MM.1S (cell line): ENCODE results near the gene SCNN1B.

Experiments
- EZH2 ChIP-seq: fragments of 300-600 bp; sonication (generic); optimal IDR thresholded peaks from 2 replicates; pipeline ENCODE3; 2017; ENCODE audit warnings: low read depth, mild to moderate bottlenecking, antibody characterized with exemption, low read length, mixed read lengths
- EZH2phosphoT487 ChIP-seq: fragments of 300-600 bp; sonication (generic); IDR thresholded peaks from 2 replicates; pipeline ENCODE4 v1.6.1; 2018; ENCODE audit warnings: antibody characterized with exemption, low read length
- TF ChIP-seq, protein P1 (sequence below): fragments of 300-600 bp; sonication (generic); IDR thresholded peaks from 2 replicates; pipeline ENCODE4 v1.5.1; 2016; ENCODE audit warnings: antibody characterized with exemption, low read length, mixed read lengths

DNA sequence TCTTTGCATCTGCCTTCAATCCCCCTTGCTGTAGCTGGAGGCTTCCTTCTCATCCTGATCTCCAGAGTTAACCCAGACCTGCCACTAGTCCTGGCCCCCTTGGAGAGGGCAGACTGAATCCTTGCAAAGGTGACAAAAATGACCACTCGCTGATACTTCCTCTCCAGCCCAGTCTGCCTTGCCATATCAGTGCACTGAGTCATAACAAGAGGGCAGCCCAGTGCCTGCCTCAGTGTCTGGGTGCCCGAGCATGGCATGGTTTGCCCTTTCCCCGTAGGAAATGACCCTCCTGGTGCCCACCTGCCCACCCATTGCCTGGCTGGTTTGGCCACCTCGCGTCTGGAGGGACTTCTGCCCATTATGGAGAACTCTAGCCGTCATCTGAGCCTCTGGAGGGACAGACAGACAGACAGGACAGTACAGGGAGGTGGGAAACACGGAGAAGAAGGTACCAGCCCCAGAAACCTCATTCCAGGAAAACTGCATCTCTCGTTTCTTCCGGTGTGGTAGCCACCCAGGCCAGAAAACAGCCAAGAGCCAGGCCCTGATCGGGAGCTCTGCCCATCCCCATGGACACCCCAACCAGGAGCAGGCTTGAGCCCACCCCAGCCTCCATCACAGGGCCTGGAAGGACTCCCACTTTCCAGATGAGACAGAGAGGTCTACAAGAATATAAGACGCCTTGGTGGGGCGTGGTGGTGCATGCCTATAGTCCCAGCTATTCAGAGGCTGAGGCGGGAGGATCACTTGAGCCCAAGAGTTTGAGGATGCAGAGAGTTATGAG lies 71.5 kb downstream of the SCNN1B start:
- TF ChIP-seq, protein P1, sequence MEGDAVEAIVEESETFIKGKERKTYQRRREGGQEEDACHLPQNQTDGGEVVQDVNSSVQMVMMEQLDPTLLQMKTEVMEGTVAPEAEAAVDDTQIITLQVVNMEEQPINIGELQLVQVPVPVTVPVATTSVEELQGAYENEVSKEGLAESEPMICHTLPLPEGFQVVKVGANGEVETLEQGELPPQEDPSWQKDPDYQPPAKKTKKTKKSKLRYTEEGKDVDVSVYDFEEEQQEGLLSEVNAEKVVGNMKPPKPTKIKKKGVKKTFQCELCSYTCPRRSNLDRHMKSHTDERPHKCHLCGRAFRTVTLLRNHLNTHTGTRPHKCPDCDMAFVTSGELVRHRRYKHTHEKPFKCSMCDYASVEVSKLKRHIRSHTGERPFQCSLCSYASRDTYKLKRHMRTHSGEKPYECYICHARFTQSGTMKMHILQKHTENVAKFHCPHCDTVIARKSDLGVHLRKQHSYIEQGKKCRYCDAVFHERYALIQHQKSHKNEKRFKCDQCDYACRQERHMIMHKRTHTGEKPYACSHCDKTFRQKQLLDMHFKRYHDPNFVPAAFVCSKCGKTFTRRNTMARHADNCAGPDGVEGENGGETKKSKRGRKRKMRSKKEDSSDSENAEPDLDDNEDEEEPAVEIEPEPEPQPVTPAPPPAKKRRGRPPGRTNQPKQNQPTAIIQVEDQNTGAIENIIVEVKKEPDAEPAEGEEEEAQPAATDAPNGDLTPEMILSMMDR: no peak
- TF ChIP-seq EZH2phosphoT487 (no peak), EZH2 (no peak)
